ENCODE measurements around the gene MTMR12.
"Not testable (repeated sequence)": the region's sequence is repeated elsewhere in the genome, so short reads cannot be mapped to it uniquely, and the experiment has no call there.

Gene MTMR12

DNA sequence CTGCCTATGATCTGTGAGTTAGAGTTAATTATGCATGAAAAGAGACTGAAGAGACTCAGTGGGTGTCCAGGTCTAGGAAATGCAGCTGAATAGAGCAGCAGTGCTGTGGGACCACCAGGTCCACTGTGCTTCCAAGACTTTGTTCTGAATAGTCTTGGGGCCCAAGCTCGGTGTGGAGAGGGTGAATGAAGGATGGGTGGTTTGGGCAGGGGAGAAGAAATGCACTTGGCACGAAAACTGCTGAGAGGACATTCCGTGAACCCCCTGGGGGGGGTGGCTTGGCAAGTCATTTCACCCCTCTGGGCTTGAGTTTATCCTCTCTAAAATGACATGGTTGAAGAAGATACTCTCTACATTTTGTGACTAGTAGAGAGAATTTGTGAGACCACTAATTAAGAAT, 102.6 kb downstream of the MTMR12 start:
- Histone ChIP-seq H3K4me3 (ENCODE audit: low read length in 2 of 2) (no peak overlapping the region), H2AFZ (ENCODE audit: low read length) (no peak overlapping the region)

DNA sequence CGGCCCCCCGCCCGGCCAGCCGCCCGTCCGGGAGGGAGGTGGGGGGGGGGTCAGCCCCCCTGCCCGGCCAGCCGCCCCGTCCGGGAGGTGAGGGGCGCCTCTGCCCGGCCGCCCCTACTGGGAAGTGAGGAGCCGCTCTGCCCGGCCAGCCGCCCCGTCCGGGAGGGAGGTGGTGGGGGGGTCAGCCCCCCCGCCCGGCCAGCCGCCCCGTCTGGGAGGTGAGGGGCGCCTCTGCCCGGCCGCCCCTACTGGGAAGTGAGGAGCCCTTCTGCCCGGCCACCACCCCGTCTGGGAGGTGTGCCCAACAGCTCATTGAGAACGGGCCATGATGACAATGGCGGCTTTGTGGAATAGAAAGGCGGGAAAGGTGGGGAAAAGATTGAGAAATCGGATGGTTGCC, 103.9 kb downstream of the MTMR12 start:
- not testable (repeated sequence) for H3K36me3 ChIP-seq (replicated peaks in 1 of 2; ENCODE audit: control insufficient read depth in 2 of 2, insufficient read depth in 2 of 2, low read length in 2 of 2); H3K9me3 ChIP-seq (replicated peaks in 1 of 2; ENCODE audit: control insufficient read depth in 2 of 2, insufficient read depth in 1 of 2, low read depth in 1 of 2, low read length in 2 of 2); H3K27me3 ChIP-seq (ENCODE audit: control insufficient read depth in 3 of 3, insufficient read depth in 3 of 3, low read depth in 1 of 3, low read length in 3 of 3); H3K14ac ChIP-seq (ENCODE audit: low read length); H3K9ac ChIP-seq (ENCODE audit: low read depth, low read length, poor library complexity); H3K18ac ChIP-seq (ENCODE audit: low read length); H3K27ac ChIP-seq (replicated peaks; ENCODE audit: low read length); H3K79me1 ChIP-seq (ENCODE audit: low read depth, low read length); H2AFZ ChIP-seq (ENCODE audit: low read length); H2AK5ac ChIP-seq (ENCODE audit: low read depth, low read length); H2BK12ac ChIP-seq (ENCODE audit: low read length); H2BK120ac ChIP-seq (ENCODE audit: low read depth, low read length); DNase-seq (ENCODE audit: low spot score); H2BK5ac ChIP-seq (ENCODE audit: low read length); H2BK15ac ChIP-seq (ENCODE audit: low read length); H3K23ac ChIP-seq (ENCODE audit: low read depth, low read length, poor library complexity); H4K8ac ChIP-seq (ENCODE audit: low read depth, low read length); H3K4me3 ChIP-seq (ENCODE audit: low read length in 2 of 2); H4K91ac ChIP-seq (ENCODE audit: low read depth, low read length, poor library complexity); H3K4me1 ChIP-seq (ENCODE audit: control insufficient read depth in 2 of 2, insufficient read depth in 1 of 2, low read depth in 1 of 2, low read length in 2 of 2); H3K4me2 ChIP-seq (ENCODE audit: insufficient read depth, low read length, poor library complexity, severe bottlenecking); H3K4ac ChIP-seq (ENCODE audit: low read length)
- WGBS, 2 donors (ENCODE audit: extremely low coverage in 2 of 2, insufficient read length in 2 of 2, insufficient replicate concordance in 1 of 2), result no CpG with 5 or more reads among the region's 31 CpGs

More for the DNA sequence above, 102.6 kb downstream of the MTMR12 start:
- WGBS, 2 donors (ENCODE audit: extremely low coverage in 2 of 2, insufficient read length in 2 of 2, insufficient replicate concordance in 1 of 2), result no CpG with 5 or more reads among the region's 3 CpGs
- Histone ChIP-seq H3K9ac (ENCODE audit: low read depth, low read length, poor library complexity) (no peak overlapping the region), H2BK5ac (ENCODE audit: low read length) (no peak overlapping the region), H2AK5ac (ENCODE audit: low read depth, low read length) (no peak overlapping the region), H3K9me3 (replicated peaks in 1 of 2; ENCODE audit: control insufficient read depth in 2 of 2, insufficient read depth in 1 of 2, low read depth in 1 of 2, low read length in 2 of 2) (no peaks in the 10 kb centered on the region), H3K4me1 (ENCODE audit: control insufficient read depth in 2 of 2, insufficient read depth in 1 of 2, low read depth in 1 of 2, low read length in 2 of 2) (no peaks in the 10 kb centered on the region), H3K27me3 (ENCODE audit: control insufficient read depth in 3 of 3, insufficient read depth in 3 of 3, low read depth in 1 of 3, low read length in 3 of 3) (no peaks in the 10 kb centered on the region), H2BK120ac (ENCODE audit: low read depth, low read length) (no peak overlapping the region), H3K36me3 (replicated peaks in 1 of 2; ENCODE audit: control insufficient read depth in 2 of 2, insufficient read depth in 2 of 2, low read length in 2 of 2) (no peaks in the 10 kb centered on the region), H2BK12ac (ENCODE audit: low read length) (no peak overlapping the region), H4K91ac (ENCODE audit: low read depth, low read length, poor library complexity) (no peak overlapping the region), H3K14ac (ENCODE audit: low read length) (no peak overlapping the region), H3K18ac (ENCODE audit: low read length) (no peak overlapping the region), H3K79me1 (ENCODE audit: low read depth, low read length) (no peaks in the 10 kb centered on the region), H4K8ac (ENCODE audit: low read depth, low read length) (no peak overlapping the region), H3K23ac (ENCODE audit: low read depth, low read length, poor library complexity) (no peak overlapping the region), H3K4ac (ENCODE audit: low read length) (no peak overlapping the region), H3K4me2 (ENCODE audit: insufficient read depth, low read length, poor library complexity, severe bottlenecking) (no peak overlapping the region), H3K27ac (replicated peaks; ENCODE audit: low read length) (no peak overlapping the region), H2BK15ac (ENCODE audit: low read length) (no peak overlapping the region)
- DNase-seq (ENCODE audit: low spot score), result no peak

DNA sequence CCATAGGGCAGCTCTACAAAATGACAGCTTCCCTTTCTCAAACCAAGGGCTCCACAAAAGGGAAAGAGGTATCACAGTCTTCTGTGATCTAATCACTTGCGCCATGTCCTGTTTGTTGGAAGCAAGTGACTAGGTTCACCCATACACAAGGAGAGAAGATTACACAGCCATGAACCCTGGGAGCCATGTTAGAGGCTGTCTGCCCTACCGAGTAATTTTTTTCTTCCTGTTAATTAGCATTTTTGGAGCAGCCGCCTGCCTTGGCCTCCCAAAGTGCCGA, 105.4 kb downstream of the MTMR12 start:
- no CpG with 5 or more reads among the region's 4 CpGs for WGBS, 2 donors (ENCODE audit: extremely low coverage in 2 of 2, insufficient read length in 2 of 2, insufficient replicate concordance in 1 of 2)
- Histone ChIP-seq H4K91ac (ENCODE audit: low read depth, low read length, poor library complexity) (no peak overlapping the region), H3K4me2 (ENCODE audit: insufficient read depth, low read length, poor library complexity, severe bottlenecking) (no peak overlapping the region), H2AK5ac (ENCODE audit: low read depth, low read length) (no peak overlapping the region), H3K9ac (ENCODE audit: low read depth, low read length, poor library complexity) (no peak overlapping the region), H3K27me3 (ENCODE audit: control insufficient read depth in 3 of 3, insufficient read depth in 3 of 3, low read depth in 1 of 3, low read length in 3 of 3) (peaks cover 0 to 4% (median 0%) of the 10 kb centered on the region in 3 experiments), H3K4me3 (ENCODE audit: low read length in 2 of 2) (no peak overlapping the region), H3K23ac (ENCODE audit: low read depth, low read length, poor library complexity) (no peak overlapping the region), H2BK5ac (ENCODE audit: low read length) (no peak overlapping the region), H2BK12ac (ENCODE audit: low read length) (no peak overlapping the region), H3K79me1 (ENCODE audit: low read depth, low read length) (no peaks in the 10 kb centered on the region), H2BK15ac (ENCODE audit: low read length) (no peak overlapping the region), H3K14ac (ENCODE audit: low read length) (no peak overlapping the region), H3K9me3 (replicated peaks in 1 of 2; ENCODE audit: control insufficient read depth in 2 of 2, insufficient read depth in 1 of 2, low read depth in 1 of 2, low read length in 2 of 2) (no peaks in the 10 kb centered on the region), H2BK120ac (ENCODE audit: low read depth, low read length) (no peak overlapping the region), H3K27ac (replicated peaks; ENCODE audit: low read length) (no peak overlapping the region), H2AFZ (ENCODE audit: low read length) (no peak overlapping the region), H4K8ac (ENCODE audit: low read depth, low read length) (no peak overlapping the region), H3K4me1 (ENCODE audit: control insufficient read depth in 2 of 2, insufficient read depth in 1 of 2, low read depth in 1 of 2, low read length in 2 of 2) (no peaks in the 10 kb centered on the region), H3K36me3 (replicated peaks in 1 of 2; ENCODE audit: control insufficient read depth in 2 of 2, insufficient read depth in 2 of 2, low read length in 2 of 2) (no peaks in the 10 kb centered on the region), H3K4ac (ENCODE audit: low read length) (no peak overlapping the region), H3K18ac (ENCODE audit: low read length) (no peak overlapping the region)
- DNase-seq (ENCODE audit: low spot score), result no peak

DNA sequence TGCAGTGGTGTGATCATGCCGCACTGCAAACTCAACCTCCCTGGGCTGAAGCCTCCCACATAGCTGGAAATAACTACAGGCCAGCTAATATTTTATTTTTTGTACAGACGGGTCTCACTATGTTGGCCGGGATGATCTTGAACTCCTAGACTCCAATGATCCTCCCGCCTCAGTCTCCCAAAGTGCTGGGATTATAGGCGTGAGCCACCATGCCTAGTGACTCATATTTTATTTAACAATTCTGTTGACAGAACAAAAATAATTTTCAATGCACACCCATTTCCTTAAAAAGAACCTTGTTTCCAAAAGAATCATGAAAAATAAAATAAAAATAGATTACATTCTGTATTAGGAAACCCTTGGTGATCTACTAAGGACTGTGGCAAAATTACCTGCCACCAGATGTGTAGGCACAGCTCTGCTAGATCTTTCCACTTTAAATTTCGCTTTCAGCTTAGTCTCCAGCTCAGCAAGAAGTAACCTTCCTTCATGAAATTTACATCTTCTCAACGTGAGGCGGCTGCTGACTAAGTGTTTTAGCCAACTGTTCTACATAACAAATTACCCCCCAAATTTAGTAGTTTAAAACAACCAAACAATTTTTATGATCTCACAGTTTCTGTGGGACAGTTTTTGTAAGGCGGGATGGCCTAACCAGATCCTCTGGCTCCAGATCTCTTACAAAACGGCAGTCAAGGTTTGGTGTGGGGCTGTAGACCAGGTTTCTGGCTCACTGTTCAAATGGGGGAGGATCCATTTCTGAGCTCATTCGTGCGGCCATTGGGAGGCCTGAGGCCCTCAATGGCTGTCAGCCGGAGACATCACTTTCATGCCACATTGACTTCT, 106.0 kb downstream of the MTMR12 start:
- peaks cover 0 to 4% (median 0%) of the 10 kb centered on the region in 3 experiments for H3K27me3 ChIP-seq (ENCODE audit: control insufficient read depth in 3 of 3, insufficient read depth in 3 of 3, low read depth in 1 of 3, low read length in 3 of 3)
- no peak overlapping the region for H4K8ac ChIP-seq (ENCODE audit: low read depth, low read length)
- no peak overlapping the region for H3K4me2 ChIP-seq (ENCODE audit: insufficient read depth, low read length, poor library complexity, severe bottlenecking)
- H3K9me3 ChIP-seq (replicated peaks in 1 of 2; ENCODE audit: control insufficient read depth in 2 of 2, insufficient read depth in 1 of 2, low read depth in 1 of 2, low read length in 2 of 2), result no peaks in the 10 kb centered on the region
- H3K18ac ChIP-seq (ENCODE audit: low read length), result no peak overlapping the region
- H2AK5ac ChIP-seq (ENCODE audit: low read depth, low read length), result no peak overlapping the region
- WGBS, 2 donors (ENCODE audit: extremely low coverage in 2 of 2, insufficient read length in 2 of 2, insufficient replicate concordance in 1 of 2), result no CpG with 5 or more reads among the region's 13 CpGs
- no peak overlapping the region for H3K9ac ChIP-seq (ENCODE audit: low read depth, low read length, poor library complexity)
- H3K23ac ChIP-seq (ENCODE audit: low read depth, low read length, poor library complexity), result no peak overlapping the region
- H2BK12ac ChIP-seq (ENCODE audit: low read length), result no peak overlapping the region
- no peak for DNase-seq (ENCODE audit: low spot score)
- no peak overlapping the region for H2BK120ac ChIP-seq (ENCODE audit: low read depth, low read length)
- no peaks in the 10 kb centered on the region for H3K79me1 ChIP-seq (ENCODE audit: low read depth, low read length)
- no peak overlapping the region for H3K4me3 ChIP-seq (ENCODE audit: low read length in 2 of 2)
- no peak overlapping the region for H2BK5ac ChIP-seq (ENCODE audit: low read length)
- H3K36me3 ChIP-seq (replicated peaks in 1 of 2; ENCODE audit: control insufficient read depth in 2 of 2, insufficient read depth in 2 of 2, low read length in 2 of 2), result no peaks in the 10 kb centered on the region
- H3K14ac ChIP-seq (ENCODE audit: low read length), result no peak overlapping the region
- H3K4me1 ChIP-seq (ENCODE audit: control insufficient read depth in 2 of 2, insufficient read depth in 1 of 2, low read depth in 1 of 2, low read length in 2 of 2), result no peaks in the 10 kb centered on the region
- H3K27ac ChIP-seq (replicated peaks; ENCODE audit: low read length), result no peak overlapping the region
- H2BK15ac ChIP-seq (ENCODE audit: low read length), result no peak overlapping the region
- no peak overlapping the region for H3K4ac ChIP-seq (ENCODE audit: low read length)
- H2AFZ ChIP-seq (ENCODE audit: low read length), result no peak overlapping the region
- no peak overlapping the region for H4K91ac ChIP-seq (ENCODE audit: low read depth, low read length, poor library complexity)

Data from neuronal stem cell (in vitro differentiated cells).